GM12874 (cell line): ENCODE measurements around the gene UBALD1.

ENCODE experiments used
- TF ChIP-seq, protein P1 (sequence below): IDR thresholded peaks from 2 replicates; pipeline ENCODE4 v1.5.1; 2011; ENCODE audit warnings: low read depth, mild to moderate bottlenecking, control low read depth, low read length, moderate library complexity; ENCODE audit not compliant: insufficient read depth

The UBALD1 gene

DNA sequence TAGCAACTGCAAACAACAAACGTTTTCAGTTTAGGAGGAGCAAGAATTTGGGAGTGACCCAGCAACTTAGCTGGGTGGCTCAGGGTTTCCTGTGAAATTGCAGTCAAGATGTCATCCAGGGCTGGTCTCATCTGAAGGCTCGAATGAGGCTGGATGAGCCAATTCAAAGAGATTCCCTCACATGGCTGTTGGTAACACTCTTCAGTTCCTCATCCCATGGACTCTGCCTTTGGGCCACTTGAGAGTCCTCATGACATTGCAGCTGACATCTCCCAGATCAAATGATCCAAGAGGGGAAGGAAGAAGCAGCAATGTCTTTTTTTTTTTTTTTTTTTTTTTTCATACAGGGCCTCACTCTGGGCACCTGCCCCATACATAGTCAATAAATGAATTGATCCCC is 26.3 kb downstream of the UBALD1 start:
- TF ChIP-seq, protein P1, sequence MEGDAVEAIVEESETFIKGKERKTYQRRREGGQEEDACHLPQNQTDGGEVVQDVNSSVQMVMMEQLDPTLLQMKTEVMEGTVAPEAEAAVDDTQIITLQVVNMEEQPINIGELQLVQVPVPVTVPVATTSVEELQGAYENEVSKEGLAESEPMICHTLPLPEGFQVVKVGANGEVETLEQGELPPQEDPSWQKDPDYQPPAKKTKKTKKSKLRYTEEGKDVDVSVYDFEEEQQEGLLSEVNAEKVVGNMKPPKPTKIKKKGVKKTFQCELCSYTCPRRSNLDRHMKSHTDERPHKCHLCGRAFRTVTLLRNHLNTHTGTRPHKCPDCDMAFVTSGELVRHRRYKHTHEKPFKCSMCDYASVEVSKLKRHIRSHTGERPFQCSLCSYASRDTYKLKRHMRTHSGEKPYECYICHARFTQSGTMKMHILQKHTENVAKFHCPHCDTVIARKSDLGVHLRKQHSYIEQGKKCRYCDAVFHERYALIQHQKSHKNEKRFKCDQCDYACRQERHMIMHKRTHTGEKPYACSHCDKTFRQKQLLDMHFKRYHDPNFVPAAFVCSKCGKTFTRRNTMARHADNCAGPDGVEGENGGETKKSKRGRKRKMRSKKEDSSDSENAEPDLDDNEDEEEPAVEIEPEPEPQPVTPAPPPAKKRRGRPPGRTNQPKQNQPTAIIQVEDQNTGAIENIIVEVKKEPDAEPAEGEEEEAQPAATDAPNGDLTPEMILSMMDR = no peak

DNA sequence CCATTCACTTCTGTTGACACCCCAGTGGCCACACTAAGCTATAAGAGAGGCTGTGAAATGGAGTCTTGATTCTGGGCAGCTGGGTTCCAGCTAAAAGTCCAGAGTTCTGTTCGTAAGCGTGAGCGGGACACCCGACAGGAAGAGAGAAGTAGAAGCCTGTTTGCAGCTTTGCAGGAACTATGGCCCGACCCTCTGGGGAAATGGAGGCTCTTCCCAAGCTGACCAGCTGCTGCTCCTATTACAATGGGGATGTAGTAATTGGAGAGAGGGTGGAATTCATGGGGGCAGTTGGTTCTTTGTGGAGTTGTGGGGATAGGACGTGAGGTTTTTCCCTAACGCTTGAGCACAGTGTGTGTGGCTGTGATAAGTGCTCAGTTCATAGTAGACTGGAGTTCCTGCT is 28.4 kb downstream of the UBALD1 start:
- TF ChIP-seq, protein P1 = no peak

- TF ChIP-seq, protein P1 = no peak
These were observed 30.8 kb downstream of the UBALD1 start for GRCh38 chr16:4583906-4584305.

GRCh38 chr16:4580250-4580649 is 34.4 kb downstream of the UBALD1 start:
- TF ChIP-seq, protein P1 = no peak

DNA sequence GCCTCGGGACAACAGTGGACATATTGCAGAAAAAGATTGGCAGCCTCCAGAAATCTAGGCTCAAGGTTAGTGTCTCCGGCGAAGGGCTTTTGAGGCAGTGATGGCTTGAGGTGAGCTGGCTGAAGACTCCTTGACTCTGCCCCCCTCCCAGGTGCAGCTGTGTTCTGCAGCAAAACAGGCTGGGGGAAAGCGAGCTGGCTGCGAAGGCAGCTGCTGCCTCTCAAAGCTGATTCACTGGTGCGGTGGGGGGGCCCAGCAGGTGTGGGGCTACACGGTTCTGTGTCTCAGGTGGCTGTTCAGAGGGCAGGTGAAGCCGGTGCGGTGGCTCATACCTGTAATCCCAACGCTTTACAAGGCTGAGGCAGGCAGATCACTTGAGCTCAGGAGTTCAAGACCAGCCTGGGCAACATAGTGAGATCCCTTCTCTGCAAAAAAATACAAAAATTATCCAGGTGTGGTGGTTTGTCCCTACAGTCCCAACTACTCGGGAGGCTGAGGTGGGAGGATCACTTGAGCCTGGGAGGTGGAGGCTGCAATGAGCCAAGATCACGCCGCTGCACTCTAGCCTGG is 35.6 kb downstream of the UBALD1 start:
- TF ChIP-seq, protein P1 = no peak

- TF ChIP-seq, protein P1 = no peak
These were observed 38.7 kb downstream of the UBALD1 start for GRCh38 chr16:4576008-4576407.

GRCh38 chr16:4574919-4575705 is 39.6 kb downstream of the UBALD1 start:
- TF ChIP-seq, protein P1 = 0 out of 2 replicates have a peak, but pooled peaks have one; percentile 7
